Occipital lobe (tissue), 2 donors: ENCODE measurements around the gene GPRC5D. TPM values are rescaled to one million over a fixed set of nuclear protein-coding genes. Genes with fewer than 3 reads are reported as not detected.

Experiments
- DNase-seq: peaks from one replicate; lab custom pipeline; 2025; lab: John Stamatoyannopoulos, UW
- total RNA-seq: library from RNA; depleted of rRNA; stranded (reverse); fragments of >200 nt; gene quantifications from one replicate; pipeline ENCODE4 v1.2.3, GENCODE V29; 2014

Gene GPRC5D
- total RNA-seq, 1 donor from 2014 or later, result not detected

DNA sequence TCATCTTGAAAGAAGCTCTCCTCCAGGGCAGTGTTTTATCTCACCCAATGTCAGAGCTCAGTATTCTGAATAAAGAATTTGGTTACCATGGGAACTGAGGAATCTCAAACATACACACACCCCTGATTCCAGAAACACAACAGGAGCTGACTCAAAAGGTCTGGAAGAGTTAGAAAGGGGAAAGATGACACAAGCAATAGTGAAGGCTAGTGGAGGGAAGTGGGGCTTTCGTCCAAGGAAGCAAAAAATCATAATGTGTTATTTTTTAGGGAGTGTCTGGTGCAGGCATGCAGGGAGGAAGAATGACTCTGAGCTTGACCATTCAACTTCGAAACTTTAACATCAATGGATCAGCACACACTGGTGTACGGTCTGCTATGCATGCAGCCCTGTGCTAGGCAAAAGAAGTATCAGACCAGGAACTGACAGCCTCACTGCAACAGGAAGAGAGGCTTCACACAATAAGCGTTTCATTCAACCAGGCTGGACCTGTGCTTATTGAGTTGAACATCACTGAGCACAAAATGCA is 27.8 kb upstream of the GPRC5D start:
- DNase-seq, result no peak

DNA sequence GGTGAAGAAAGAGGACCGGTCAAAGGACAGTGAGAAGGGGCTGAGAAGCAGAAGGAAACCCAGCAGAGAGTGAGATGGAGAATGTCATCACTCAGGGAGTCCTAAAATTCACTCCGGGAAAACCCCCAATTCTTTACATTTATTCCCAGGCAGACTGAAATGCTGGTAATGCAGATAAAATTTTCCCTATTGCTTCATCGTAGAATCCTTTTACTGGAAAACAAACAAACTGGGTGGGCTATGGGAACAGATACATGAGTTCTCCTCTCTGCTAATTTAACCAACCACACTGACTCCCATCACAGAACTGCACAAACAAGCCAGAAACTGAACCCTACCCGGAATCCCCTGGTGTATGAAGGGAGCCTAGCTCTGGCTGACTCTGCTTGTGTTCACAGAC is 27.2 kb upstream of the GPRC5D start:
- DNase-seq, result no peak

DNA sequence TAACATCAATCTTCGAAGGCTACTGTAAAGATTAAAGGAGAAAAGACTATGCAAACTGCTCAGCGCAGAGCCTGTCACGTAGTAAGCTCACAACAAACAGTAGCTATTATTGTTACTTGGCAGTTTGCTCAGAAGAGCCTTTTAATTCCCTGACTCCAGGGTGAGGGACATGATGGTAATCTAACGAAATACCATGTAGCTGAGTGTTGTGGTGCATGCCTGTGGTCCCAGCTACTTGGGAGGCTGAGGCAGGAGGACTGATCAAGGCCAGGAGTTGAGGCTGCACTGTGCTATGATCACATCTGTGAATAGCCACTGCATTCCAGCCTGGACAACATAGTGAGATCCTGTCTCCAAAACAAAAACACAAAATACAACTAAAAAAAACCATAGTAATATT is 25.3 kb upstream of the GPRC5D start:
- no peak for DNase-seq

DNA sequence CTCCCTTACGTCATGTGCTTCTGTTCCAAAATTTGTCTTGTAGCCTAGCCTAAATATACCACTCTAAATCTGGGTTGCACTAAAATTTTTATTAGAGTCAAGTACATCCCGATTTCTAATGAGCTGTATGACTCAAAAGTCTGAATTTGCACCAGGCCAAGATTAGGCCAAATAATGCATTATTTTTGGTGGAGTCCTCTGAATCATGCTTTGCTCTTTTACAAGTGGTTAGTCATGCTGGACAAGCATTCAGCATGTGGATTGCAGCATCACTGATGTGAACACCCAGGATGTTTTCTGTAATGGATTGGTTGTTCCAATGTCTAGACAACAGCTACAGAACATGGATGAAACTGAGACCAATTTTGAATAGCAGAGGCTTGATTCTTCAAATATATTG is 24.4 kb upstream of the GPRC5D start:
- DNase-seq, result peak; percentile 11

DNA sequence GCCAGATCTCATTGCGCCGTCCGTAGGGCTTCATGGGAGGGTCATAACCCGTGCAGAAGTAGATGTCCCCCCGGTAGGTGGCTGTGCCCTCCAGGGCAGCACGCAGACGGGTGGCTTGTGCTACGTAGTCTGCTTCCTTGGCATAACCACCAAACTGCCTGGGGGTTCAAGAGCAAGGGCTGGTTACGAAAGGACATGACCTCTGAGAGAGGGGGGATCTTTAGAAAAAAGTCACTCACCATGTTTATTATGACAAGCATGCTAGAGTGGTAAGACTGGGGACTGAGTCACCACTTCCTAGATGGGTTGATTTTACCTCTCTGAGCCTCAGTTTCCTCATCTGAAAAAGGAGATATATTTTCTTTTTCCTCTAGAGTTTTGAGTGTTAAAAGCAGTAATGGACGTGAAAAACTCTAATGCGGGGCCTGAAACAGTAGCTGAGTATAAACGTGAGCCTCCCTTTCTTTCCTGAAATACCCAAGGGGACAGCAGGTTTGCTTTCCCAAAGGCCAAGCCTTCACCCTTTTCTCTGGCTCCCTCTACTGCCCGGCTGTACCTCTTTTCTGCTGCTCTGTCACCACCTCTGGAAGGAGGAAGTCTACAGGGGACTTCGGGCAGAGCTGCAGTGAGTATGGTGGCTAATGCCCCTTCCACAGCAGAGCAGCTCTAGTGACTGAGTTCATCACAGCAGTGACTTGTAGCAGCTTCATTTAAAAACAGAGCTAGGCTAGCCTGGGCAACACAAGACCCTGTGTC is 23.5 kb upstream of the GPRC5D start:
- no peak for DNase-seq

DNA sequence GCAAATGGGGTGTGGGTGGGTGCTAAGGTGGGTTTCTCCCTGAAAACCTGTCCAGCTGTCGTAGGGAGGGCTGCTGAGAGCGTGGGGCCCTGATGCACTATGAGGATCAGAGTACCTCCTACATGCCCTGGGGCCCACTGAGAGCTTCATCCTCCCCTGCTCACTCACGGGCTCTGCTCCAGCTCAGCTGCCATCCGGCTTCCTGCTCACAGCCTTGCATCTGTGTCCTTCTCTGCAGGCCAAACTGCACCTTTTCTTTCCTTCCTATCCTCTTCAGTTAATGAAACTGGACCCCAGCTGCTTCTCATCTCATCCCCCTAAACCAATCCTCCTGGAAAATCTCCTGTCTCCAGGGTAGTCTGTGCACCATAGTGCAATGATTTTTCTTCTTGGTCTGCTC is 22.2 kb upstream of the GPRC5D start:
- DNase-seq, result no peak

DNA sequence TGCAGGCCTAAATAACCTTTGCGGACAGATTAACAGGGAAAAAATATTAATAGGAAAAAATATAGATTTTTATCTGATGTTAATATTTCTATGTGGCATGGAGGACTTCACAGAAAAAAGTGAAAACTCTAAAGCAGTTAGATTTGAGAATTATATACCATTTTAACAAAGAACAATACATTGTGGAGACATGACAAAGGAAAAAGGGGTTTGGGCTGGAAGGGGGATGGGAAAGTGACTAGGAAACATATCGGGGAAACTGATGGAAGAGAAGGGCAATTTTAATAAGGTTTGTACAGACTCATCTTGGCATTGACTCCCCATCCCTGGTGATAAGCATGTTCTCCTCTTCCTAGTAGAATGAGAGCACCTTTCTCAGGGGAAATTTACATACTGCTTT is 21.0 kb upstream of the GPRC5D start:
- no peak for DNase-seq

DNA sequence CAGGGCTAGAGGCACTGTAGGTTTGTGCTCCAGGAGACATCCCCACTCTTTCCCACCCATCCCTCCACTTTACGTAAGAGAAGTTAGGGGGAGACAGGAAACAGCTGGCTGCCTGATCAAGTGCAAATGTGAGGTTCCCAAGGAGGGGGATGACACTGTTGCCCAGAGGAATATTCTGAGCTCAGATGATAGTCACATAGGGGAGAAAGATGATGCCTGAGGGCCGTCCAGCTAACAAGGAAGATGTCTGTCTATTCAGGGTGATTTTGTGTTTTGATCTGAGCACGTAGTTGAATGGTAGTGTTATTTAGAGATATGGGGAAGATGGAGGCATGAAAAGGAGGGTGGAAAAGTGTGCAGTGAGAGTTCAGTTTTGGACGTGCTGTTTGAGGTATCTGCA is 13.9 kb upstream of the GPRC5D start:
- DNase-seq, result no peak

DNA sequence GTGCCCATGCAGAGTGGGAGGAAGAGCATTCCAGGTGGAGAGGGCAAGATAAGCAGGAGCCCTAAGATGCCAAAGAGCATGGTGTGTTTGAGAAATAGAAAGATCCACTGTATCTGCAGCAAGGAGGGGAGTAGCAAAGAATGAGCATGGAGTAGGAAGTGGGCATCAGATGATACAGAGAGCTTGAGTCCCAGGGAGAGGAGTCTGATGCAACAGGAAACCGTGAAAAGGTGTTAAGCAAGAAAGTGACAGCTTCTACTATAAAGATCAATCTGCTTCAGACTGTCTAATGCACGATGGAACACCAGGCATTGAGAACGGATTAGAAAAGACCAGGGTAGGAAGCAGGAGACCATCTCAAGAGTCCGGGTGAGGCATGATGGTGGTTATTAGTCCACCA is 12.3 kb upstream of the GPRC5D start:
- DNase-seq, result no peak

DNA sequence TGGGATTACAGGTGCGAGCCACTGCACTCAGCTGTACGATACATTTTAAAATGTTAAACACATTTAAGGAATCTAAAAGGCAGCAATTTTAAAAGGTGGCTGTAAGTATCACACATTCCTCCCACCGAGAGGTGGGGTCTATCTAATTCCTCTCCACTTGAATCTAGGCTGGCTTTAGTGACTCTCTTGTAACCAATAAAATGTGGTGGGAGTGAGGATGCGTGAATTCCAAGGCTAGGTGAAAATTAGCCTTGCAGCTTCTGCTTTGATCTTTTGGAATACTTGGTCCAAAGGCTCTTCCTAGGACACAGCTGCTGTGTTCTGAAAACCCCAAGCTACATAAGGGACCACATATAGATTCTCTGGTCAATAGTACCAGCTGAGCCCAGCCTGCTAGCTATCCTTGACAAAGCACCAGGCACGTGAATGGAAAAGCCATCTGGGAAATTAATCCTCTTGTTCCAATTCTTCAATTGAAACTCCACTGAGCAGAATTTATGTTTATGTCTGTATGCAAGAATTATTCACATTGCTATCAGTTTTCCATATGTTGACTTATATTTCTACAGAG is 8.8 kb upstream of the GPRC5D start:
- no peak for DNase-seq

DNA sequence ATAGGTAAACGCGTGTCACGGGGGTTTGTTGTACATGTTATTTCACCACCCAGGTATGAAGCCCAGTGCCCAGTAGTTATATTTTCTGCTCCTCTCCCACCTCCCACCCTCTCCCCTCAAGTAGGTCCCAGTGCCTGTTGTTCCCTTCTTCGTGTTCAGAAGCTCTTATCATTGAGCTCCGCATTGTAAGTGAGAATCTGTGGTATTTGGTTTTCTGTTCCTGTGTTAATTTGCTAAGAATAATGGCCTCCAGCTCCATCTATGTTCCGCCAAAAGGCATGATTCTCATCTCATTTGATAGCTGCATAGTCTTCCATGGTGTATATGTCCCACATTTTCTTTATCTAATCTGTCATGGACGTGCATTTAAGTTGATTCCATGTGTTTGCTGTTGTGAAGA is 6.9 kb upstream of the GPRC5D start:
- DNase-seq, result no peak

DNA sequence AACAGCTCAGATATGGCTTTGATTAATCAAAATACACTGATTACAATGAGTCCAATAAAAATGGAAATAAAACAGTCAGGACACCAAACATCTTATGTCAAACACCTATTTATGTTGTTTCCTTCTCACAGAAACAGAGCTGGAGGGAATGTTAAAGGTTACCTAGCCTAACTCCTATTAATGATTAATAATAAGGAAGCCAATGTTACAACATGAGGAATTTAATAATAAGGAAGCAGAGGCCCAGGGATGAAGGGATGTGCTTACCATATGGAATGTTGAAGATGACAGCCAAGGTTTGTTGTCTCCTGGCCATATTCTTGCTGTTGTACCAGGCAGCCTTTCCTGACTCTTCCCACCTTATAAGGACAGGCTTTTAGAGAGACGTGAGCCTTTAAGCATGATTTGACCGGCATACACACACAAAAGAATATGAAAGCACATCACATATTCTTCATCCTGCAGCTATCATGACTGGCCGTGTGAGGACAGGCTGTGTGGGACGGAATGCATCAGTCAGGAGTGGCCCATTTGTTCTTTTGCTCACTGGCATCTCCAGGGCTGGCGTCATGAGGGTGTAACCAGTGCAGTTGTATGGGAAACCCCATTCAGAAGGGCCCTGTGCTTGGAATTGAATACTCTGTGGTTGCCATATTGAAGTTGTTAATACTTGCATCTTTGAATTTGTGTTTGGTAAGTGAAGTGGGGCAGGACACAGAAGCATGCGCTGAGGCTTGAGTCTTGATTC is 3.1 kb upstream of the GPRC5D start:
- DNase-seq, result no peak

DNA sequence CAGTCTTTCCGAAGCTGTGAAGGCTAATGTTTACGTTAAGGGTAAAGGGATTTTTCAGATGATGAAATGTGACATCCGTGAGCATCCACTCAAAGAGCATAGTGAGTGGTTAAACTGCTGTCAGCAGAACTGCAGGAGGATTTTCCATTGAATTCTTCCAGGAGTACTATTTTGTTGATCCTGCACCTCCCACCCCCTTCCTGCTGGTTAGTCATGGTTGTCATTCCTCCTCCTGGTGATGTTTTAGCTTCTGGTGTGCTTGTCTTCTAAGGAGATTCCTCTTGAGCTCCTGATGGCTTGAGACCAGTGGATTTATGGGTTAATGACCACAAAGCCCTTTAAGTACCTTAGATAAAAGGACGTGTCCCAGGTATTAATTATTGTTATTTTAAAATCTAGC is 2.4 kb upstream of the GPRC5D start:
- no peak for DNase-seq

DNA sequence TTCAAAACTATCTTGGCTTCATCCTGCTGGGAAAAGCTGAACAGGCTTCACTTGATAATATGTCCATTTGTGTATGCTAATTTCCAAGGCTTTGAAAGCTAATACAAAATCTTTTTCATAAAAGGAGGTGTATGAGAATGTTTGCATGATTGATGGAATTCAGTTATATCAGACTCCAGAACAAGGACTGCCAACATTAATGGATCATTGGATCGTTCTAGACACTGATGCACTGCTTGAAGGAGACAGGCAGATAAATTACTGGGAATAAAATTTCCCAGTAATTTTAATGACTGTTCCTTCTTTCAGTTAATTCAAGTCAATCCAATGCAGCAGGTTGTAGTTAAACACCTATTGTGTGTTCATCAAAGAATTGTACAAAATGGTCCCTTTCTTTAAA is 466 bp downstream of the GPRC5D start:
- DNase-seq, result no peak

DNA sequence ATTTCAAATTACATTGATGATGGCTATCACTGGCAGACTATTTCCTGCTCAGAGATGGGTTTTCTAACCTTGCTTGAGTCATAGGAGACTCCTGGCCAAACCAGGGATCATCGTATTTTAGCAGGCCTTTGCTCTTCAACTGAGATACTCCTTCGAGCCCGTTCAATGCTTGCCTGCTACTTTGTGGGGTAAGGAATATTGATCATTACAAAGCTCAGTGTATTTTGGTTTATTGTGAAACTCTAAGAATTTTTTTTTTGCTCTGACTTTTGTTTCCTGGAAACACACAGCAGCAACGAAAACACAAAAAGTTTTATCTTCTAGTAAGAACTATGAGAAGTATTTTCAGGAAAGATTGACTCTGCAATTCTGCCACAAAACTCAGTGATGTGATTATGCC is 4.1 kb downstream of the GPRC5D start:
- no peak for DNase-seq

DNA sequence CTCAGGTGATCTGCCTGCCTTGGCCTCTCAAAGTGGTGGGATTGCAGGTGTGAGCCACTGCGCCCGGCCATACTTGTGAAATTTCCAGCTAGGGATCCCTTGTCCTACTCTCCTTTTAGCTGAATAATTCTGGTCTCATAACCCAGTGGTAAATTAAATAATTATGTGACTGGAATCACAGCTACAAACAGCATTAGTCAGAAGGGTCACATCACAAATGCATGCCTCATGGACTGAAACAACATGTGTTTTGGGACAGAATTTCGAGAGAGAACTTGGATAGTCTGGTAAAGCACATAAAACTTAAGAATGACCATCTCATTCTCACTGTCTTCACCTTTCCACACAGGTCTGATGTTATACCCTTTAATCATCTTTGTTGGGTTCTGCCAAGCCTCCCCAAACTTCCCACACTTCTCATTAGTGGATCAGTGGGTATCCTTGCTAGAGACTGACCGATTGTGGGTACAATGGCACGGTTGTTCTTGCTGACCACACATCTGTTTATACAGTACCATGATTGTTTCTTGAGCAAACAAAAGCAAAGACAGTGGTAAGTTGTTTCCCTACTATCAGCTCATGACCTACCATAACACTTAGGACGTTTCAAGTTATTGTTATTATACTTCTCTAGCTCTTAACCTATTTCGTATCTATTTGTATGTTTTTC is 5.1 kb downstream of the GPRC5D start:
- peak; percentile 20 for DNase-seq

DNA sequence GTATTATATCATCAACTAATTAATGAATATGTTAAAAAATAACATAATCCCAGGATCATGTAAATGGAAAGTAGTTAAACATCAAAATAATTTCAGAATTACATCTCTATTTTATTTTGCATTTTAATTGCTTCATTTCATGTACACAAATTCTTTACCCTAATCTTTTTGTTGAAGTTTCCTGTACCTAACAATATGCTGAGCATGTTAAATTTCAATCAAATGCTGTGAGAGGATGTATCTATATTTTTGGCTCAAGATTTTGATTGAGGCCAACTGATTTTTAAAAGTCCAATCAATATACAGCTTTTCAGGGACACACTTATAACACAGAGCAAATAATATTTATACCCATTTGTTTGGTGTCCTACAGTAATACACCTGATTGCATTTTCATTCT is 6.4 kb downstream of the GPRC5D start:
- DNase-seq, result no peak

DNA sequence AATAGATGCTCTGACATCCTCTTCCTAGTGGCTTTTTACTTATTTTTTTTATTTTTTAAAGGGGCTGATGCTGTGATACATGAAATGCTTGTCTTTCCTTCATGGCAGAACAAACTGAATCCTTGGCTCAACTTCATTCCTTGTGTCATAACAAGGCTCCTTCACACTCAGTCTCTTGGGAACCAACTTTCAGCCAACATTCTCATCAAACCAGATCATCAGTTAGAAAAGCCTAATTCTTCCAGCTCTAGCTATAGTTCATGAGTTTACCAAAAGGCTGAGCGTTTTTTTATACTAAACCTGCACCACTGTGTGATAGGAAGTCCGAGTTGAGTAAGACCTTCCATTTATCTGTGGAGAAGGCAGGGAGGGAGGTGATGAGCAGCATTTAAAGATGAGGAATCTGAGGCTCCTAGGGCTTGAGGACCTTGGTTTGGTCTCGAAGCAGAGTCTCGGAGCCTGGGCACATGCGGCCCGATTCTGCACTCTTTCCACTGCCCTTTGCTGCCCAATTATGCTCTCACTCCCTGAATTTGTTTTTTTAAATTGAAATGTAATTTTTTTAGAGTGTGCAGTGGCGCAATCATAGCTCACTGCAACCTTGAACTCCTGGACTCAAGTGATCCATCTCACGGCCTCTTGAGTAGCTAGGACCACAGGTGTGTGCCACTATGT is 8.2 kb downstream of the GPRC5D start:
- no peak for DNase-seq

DNA sequence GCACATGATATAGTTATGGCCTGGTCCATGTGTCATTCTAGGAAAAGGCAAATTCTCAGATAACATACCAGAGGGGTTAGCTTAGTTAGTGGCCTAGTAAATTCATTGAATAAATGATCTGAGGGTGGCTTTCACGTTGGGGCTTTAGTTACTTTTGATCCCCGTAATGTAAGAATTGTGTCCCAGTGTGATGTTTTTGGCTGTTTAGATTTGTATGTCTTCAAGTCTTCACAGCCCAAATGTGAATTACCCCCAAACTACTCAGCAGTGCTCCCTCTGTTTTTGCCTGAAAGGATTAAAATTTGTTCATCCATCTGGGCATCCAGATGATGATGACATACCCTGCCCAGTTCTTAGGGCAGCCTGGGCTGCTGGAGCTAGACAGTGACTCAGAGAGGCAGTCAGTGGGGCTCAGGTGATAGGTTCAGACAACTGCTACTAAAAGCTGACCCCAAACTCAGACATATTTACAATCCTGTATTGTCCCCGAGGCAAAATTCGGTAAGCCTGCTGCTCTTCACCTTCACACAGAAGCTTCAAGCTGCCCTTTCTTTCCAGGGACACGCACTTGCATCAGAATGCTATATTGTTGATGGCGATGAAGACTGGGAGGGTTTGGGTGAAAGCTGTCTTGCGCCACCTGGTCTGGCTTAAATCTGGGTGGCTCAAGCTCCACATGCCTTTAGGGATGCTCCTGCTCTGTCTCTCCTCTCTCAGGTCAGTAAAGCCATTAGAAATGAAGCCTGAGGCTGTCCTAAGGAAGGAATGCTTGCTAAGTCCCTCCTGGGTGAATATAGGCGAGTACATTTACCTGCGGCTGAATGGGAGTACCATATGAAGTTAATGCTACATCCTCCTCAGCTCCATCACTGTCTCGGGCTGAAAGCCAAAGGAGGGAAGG is 10.3 kb downstream of the GPRC5D start:
- DNase-seq, result no peak

DNA sequence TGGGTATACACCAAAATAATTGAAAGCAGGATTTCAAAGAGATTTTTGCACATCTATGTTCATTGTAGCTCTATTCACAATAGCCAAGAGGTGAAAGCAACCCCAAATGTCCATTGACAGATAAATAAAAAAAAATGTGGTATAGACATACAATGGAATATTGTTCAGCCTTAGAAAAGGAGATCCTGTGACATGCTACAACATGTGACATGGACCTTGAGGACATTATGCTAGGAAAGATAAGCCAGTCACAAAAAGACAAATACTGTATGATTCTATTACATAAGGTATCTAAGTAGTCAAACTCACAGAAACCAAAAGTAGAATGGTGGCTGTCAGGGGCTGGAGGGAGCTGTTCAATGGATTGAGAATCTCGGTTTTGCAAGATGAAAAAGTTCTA is 12.1 kb downstream of the GPRC5D start:
- DNase-seq, result no peak
